DMS114 treated with DMSO at 0.1 percent for 48 hours (cell line): Measurements from ENCODE around the gene DCHS1.

ENCODE experiments used
- DNase-seq: peaks from one replicate; lab custom pipeline; 2025; ENCODE audit not compliant: unreplicated experiment; lab: John Stamatoyannopoulos, UW

The DCHS1 gene

GRCh38 chr11:6612213-6613041, 43.2 kb downstream of the DCHS1 start, which contains the start of gene TAF10:
Gene TAF10, minus strand, starts transcription at chr11:6612216. Its CDS starts 27 bp downstream, at chr11:6612189.
- peak; percentile 56 for DNase-seq

DNA sequence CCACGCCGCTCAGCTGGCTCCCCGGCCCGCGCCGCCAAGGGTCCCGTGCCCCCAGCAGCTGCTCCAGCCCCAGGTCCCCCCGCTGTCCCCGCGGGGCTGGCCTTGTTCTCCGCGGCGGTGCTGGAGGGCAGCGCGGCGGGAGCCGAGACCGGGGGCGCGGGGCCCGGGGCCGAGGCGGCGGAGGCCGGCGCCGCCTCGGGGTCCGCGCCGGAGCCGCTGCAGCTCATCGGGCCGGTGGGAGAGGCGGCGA, 43.7 kb downstream of the DCHS1 start:
- DNase-seq, result no peak

DNA sequence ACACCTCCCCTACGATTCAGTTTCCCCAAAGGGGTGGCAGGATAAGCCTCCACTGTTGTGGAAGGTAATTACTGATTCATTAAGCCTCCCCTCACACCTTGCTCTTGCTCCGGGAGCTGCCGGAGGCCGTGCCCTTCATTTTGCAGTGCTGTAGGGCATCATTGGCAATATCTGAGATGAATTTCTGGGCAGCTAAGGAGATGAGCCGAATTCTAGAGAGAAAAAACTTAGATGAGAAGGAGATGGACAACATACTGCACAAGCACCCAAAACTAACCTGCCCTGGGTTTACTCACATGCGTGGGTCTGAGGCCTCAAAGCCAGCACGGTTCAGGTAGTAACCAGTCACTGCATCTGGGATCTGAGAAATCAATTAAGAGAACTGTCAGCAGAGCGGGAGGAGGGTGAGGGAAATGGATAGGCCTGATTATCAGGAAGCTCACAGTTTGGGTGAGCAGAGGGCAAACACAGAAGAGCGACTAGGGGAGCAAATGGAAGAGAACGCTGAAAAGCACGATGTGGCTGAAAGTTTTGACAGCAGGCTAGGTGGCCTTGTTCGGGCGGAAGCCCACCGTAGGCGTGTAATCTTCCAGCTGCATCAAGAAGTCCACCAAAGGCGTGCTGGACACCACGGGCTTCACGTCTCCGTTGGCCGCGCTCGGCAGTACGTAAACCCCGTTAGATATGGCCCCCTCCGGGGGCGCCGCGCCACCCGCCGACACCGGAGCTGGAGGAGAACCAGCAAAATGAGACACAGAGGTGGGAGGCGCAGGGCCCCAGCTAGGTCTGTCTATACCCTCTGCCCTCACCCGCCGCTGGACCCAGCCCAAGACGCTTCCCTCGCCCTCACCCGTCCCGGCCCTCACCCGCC, 44.3 kb downstream of the DCHS1 start:
- no peak for DNase-seq

DNA sequence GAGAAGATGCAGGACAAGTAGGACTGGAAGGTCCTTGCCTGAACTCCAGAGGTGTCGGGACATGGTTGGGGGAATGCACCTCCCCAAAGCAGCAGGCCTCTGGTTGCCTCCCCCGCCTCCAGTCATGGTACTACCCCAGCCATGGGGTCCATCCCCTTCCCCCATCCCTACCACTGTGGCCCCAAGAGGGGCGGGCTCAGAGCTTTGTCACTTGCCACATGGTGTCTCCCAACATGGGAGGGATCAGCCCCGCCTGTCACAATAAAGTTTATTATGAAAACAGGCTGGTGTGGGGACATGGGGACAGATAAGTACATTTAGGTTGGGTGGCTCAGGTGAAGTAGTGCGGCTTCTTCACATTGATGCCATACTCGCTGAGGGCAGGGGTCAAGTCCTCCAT, 45.0 kb downstream of the DCHS1 start:
- DNase-seq, result no peak

DNA sequence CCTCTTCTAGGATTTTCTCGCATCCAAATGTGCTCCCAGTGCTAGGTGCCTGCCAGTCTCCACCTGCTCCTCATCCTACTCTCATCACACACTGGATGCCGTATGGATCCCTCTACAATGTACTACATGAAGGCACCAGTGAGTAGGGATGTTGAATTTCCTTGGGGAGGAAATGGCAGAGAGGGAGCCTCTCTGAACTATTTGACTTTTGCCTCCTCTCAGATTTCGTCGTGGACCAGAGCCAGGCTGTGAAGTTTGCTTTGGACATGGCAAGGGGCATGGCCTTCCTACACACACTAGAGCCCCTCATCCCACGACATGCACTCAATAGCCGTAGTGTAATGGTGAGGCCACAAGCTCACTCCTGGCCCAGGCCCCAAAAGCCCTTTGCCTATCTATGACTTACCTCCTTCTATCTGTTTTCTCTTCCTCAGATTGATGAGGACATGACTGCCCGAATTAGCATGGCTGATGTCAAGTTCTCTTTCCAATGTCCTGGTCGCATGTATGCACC, 46.0 kb downstream of the DCHS1 start:
- no peak for DNase-seq

- no peak for DNase-seq
Observed at GRCh38 chr11:6608726-6609501, 46.7 kb downstream of the DCHS1 start.

DNA sequence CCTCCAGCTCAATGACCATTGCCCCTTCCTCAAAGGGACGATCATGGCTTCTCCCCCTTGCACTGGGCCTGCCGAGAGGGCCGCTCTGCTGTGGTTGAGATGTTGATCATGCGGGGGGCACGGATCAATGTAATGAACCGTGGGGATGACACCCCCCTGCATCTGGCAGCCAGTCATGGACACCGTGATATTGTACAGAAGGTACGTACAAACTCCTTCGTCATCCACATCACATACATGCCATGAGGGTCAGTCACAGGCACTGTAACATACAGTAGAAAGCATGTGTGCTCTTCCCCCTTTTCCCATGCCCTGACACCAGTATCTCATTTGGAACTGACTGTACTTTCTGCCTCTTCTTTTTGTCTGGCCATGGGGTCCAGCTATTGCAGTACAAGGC, 47.6 kb downstream of the DCHS1 start:
- DNase-seq, result no peak

GRCh38 chr11:6607190-6607795, 48.3 kb downstream of the DCHS1 start:
- no peak for DNase-seq

DNA sequence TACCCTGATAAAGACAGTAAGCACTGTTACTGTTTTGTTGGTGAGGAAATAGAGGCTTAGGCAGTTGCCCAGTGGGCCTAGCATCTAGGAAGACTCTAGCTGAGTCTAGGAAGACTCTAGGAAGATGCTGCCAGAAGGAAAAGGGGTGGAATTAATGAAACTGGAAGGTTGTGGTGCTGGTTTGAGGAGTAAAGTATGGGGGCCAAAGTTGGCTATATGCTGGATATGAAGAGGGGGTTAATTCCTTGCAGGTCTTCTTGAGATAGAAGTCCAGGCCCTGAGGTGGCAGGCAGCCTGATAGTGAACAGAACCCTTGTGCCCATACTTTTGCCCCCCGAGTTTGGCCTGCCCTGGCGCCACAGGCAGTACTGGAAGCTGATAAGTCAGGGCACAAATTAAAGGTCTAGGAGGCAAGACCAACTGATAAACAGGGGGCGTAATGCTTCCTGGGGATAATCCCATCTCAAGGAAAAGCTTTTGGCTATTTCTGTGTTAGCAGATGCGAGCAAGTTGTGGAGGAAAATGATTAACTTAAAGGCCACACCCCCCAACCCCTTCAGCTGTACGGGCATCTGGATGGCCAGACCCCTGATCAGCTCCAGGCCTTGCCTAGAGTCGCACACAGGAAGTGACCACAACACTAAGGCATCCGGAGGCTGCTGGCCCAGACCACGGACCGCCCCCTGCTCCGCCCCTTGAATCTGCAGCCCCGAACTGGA, 49.0 kb downstream of the DCHS1 start:
- peak; percentile 3 for DNase-seq

- no peak for DNase-seq
Observed at GRCh38 chr11:6604790-6605189, 50.8 kb downstream of the DCHS1 start.

- peak; percentile 27 for DNase-seq
Observed at GRCh38 chr11:6604081-6604626, 51.5 kb downstream of the DCHS1 start.

DNA sequence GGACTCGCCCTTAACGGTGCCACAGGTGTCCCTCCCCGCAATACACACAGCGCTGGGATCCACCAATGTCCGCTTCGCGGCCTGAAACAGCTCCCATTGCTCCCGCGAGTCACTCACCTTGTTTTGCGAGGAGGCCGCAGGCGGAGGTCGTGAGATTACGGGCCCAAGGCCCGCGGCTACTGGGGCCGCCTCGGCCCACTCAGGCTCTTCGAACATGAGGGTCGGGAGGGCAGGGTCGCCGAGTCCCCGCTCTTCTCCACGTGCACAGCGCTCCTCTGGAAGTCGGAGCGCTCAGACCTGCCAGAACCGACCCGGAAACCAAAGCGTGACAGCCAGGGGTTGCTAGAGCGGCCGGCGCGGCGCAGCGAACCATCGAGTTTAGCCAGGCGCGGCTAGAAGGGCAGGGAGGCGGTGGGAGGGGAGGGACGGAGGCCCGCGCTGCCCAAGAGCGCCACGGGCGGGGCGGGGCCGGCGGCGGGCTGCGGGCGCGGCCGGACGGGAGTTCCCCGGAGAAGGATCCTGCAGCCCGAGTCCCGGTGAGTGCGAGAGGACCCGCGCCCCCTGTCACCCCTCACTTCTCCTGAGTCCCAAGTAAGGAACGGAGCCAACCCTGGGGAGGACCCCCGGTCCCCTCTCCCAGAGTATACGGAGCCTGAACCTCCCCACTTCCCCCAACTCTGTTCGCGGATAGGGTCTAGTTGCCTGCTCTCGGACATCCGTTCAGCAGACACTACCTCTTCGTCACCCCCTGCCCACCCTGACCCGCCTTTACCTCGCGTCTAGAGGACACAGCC, 52.1 kb downstream of the DCHS1 start, which contains the start of the genes ILK and RRP8:
Gene ILK (plus strand): TSS at position 488 of the 794 bp plus-strand sequence. CDS start 498 bp downstream, outside the sequence.
Gene RRP8 (minus strand): TSS at position 330 of the 794 bp plus-strand sequence. CDS start 114 bp downstream, at position 216.
- peak; percentile 46 for DNase-seq

- no peak for DNase-seq
Observed at GRCh38 chr11:6602096-6602940, 53.3 kb downstream of the DCHS1 start.

DNA sequence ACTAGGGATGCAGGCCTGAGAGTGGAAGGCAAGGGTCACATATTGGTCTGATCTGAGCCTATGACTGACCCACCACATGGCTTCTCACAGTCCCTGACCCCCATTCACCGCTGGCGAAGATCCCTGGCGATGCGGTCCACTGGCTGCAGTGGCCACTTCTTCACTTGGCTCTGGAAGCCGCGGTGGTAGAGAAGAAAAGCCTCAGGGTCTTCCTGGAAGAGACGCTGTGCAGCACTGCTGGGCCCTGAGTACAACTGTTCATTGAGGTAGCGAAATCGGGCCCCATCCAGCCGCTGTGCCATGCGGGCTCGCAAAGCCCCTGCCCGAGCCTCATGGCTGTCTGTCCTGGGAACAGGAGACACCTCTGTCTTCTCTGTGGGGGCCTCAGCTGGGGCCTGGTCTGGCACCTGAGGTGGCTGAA, 54.6 kb downstream of the DCHS1 start:
- DNase-seq, result no peak

DNA sequence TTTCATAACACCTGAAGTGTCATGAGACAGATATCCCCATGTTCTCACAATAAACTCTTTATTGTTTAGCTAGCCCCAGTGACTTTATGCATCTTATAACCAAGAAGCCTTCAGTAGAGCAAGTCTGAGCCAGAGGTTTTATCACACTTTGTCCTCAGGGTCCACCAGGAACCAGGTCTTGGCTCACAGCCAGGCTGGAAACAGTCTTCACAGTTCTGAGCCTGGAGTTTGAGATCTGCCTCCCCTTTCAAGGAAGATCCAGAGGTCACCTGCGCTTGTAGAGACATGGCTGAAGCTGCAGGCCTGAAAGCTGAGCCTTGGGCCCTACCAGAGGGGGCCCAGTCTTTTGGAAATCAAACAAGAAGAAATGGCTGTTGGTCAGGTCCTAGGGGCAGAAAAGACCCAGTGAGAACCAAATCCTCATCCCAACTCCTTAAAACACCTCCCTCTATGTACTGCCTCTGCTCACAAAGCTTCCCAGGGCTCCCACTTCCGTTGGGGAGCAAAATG, 55.7 kb downstream of the DCHS1 start:
- no peak for DNase-seq

DNA sequence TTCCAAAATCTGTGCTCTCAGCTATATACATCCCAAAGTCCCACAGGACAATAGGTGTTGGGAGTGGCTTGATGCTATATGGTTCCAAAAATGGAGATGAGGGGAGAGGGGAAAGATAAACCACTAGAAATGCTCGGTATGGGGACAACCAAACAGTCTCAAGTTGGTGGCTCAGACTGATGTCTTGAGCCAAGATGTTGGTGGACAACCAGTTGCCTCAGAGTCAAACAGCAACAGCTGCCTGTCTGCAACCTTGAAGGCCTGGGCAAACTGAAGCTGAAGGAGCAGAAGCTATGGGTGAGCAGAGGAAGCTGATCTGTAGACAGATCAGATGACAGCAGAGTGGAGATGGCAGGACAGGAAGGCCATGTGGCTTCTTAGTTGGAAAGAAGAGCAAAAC, 56.2 kb downstream of the DCHS1 start:
- no peak for DNase-seq

DNA sequence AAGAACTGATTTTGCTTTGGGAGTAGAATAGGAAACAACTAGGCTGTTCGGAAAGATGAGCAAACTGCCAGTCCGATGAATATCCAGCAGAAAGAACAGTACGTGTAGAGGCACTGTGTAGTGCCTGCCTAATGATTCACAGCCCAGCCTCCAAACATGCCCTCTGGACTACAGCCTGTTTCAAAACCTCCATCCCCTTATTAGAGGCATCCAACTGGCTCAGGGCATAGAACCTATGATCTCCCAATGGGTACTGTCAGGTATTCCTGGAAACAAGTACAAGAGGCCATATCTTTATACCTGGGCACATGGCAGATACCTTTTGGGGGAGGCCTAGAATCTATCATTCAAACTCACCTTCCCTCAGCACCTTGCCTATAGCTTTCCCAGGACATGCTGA, 57.1 kb downstream of the DCHS1 start:
- no peak for DNase-seq
